ENCODE results near the gene PAXIP1.
"Not testable (repeated sequence)": the region's sequence is repeated elsewhere in the genome, so short reads cannot be mapped to it uniquely, and the experiment has no call there.

The PAXIP1 gene

GRCh38 chr7:154927624-154928125 is 75.2 kb downstream of the PAXIP1 start:
- Histone ChIP-seq H3K27ac (ENCODE audit: low read depth, low read length) (peak overlapping the region; percentile 72), H3K9me3 (ENCODE audit: control insufficient read depth in 1 of 2, low read length in 2 of 2) (no peaks in the 10 kb centered on the region), H3K9ac (ENCODE audit: low read depth in 1 of 2, low read length in 2 of 2) (peak overlapping the region; percentile 52 to 66), H3K4me1 (ENCODE audit: control insufficient read depth in 1 of 2, insufficient read depth in 2 of 2, low read length in 2 of 2) (peaks cover 4 to 8% of the 10 kb centered on the region in 2 donors), H3K4me3 (ENCODE audit: low read depth in 1 of 2, low read length in 2 of 2) (peak overlapping the region; percentile 69 to 93), H3K36me3 (ENCODE audit: control insufficient read depth in 1 of 2, insufficient read depth in 2 of 2, low read length in 2 of 2) (no peaks in the 10 kb centered on the region), H3K27me3 (ENCODE audit: control insufficient read depth in 1 of 2, insufficient read depth in 2 of 2, low read length in 2 of 2) (no peaks in the 10 kb centered on the region)

- H3K9me3 ChIP-seq (ENCODE audit: control insufficient read depth in 1 of 2, low read length in 2 of 2); H3K27me3 ChIP-seq (ENCODE audit: control insufficient read depth in 1 of 2, insufficient read depth in 2 of 2, low read length in 2 of 2); H3K4me1 ChIP-seq (ENCODE audit: control insufficient read depth in 1 of 2, insufficient read depth in 2 of 2, low read length in 2 of 2); H3K27ac ChIP-seq (ENCODE audit: low read depth, low read length); H3K36me3 ChIP-seq (ENCODE audit: control insufficient read depth in 1 of 2, insufficient read depth in 2 of 2, low read length in 2 of 2); H3K9ac ChIP-seq (ENCODE audit: low read depth in 1 of 2, low read length in 2 of 2); H3K4me3 ChIP-seq (ENCODE audit: low read depth in 1 of 2, low read length in 2 of 2): not testable (repeated sequence)
Observed at GRCh38 chr7:154922472-154922871, 80.5 kb downstream of the PAXIP1 start.

GRCh38 chr7:154919344-154920225 is 83.3 kb downstream of the PAXIP1 start:
- Histone ChIP-seq H3K36me3 (ENCODE audit: control insufficient read depth in 1 of 2, insufficient read depth in 2 of 2, low read length in 2 of 2) (no peaks in the 10 kb centered on the region), H3K4me1 (ENCODE audit: control insufficient read depth in 1 of 2, insufficient read depth in 2 of 2, low read length in 2 of 2) (no peaks in the 10 kb centered on the region), H3K27ac (ENCODE audit: low read depth, low read length) (no peak overlapping the region), H3K9me3 (ENCODE audit: control insufficient read depth in 1 of 2, low read length in 2 of 2) (no peaks in the 10 kb centered on the region), H3K4me3 (ENCODE audit: low read depth in 1 of 2, low read length in 2 of 2) (no peak overlapping the region), H3K9ac (ENCODE audit: low read depth in 1 of 2, low read length in 2 of 2) (no peak overlapping the region), H3K27me3 (ENCODE audit: control insufficient read depth in 1 of 2, insufficient read depth in 2 of 2, low read length in 2 of 2) (peaks cover 12 to 16% of the 10 kb centered on the region in 2 donors)

DNA sequence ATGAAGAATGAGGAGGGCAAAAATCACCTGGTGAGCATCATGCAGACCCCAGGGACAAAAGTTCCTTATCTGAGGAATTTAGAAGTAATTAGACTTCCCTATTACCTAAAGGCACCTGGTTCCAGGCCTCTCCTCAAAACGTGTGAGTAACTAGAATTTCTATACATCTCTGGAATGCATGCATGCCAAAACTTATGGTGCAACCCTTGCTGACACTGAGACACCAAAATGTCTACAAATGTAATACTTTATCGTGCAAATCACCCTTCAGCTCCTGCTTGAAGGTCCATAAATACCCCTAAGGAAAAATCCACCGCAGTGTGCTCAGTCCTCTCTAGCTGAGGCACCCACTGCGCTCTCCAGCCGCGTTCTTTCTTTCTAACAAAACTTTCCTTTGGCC is 84.2 kb downstream of the PAXIP1 start:
- no peaks in the 10 kb centered on the region for H3K36me3 ChIP-seq (ENCODE audit: control insufficient read depth in 1 of 2, insufficient read depth in 2 of 2, low read length in 2 of 2)
- H3K4me3 ChIP-seq (ENCODE audit: low read depth in 1 of 2, low read length in 2 of 2) = no peak overlapping the region
- H3K27ac ChIP-seq (ENCODE audit: low read depth, low read length) = no peak overlapping the region
- no peak overlapping the region for H3K9ac ChIP-seq (ENCODE audit: low read depth in 1 of 2, low read length in 2 of 2)
- H3K9me3 ChIP-seq (ENCODE audit: control insufficient read depth in 1 of 2, low read length in 2 of 2) = no peaks in the 10 kb centered on the region
- peaks cover 4 to 8% of the 10 kb centered on the region in 2 donors for H3K4me1 ChIP-seq (ENCODE audit: control insufficient read depth in 1 of 2, insufficient read depth in 2 of 2, low read length in 2 of 2)
- peaks cover 18 to 24% of the 10 kb centered on the region in 2 donors for H3K27me3 ChIP-seq (ENCODE audit: control insufficient read depth in 1 of 2, insufficient read depth in 2 of 2, low read length in 2 of 2)

- no peak overlapping the region for H3K4me3 ChIP-seq (ENCODE audit: low read depth in 1 of 2, low read length in 2 of 2)
- no peaks in the 10 kb centered on the region for H3K9me3 ChIP-seq (ENCODE audit: control insufficient read depth in 1 of 2, low read length in 2 of 2)
- H3K36me3 ChIP-seq (ENCODE audit: control insufficient read depth in 1 of 2, insufficient read depth in 2 of 2, low read length in 2 of 2) = no peaks in the 10 kb centered on the region
- no peak overlapping the region for H3K27ac ChIP-seq (ENCODE audit: low read depth, low read length)
- no peak overlapping the region for H3K9ac ChIP-seq (ENCODE audit: low read depth in 1 of 2, low read length in 2 of 2)
- H3K27me3 ChIP-seq (ENCODE audit: control insufficient read depth in 1 of 2, insufficient read depth in 2 of 2, low read length in 2 of 2) = peaks cover 18 to 24% of the 10 kb centered on the region in 2 donors
- H3K4me1 ChIP-seq (ENCODE audit: control insufficient read depth in 1 of 2, insufficient read depth in 2 of 2, low read length in 2 of 2) = peaks cover 4 to 10% of the 10 kb centered on the region in 2 donors
Observed at GRCh38 chr7:154918266-154918665, 84.7 kb downstream of the PAXIP1 start.

DNA sequence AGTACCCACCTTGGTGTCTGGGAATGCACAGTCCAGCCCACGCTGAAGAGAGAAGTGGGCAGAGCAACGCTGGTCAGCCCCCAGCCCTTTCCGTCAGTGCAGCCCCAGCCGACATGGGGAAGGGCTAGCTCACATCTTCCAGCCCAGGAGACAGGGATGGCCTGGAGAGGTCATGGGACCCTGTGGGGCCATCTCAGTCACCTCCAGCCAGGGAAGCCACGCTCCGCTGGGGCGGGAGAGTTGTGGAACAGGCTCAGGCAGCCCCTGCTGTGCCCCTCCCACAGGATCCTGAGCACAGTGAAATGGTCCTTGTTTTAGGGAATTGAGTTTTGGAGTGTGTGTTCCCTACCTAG is 85.1 kb downstream of the PAXIP1 start:
- Histone ChIP-seq H3K27ac (ENCODE audit: low read depth, low read length) (no peak overlapping the region), H3K4me3 (ENCODE audit: low read depth in 1 of 2, low read length in 2 of 2) (no peak overlapping the region), H3K4me1 (ENCODE audit: control insufficient read depth in 1 of 2, insufficient read depth in 2 of 2, low read length in 2 of 2) (peaks cover 4 to 10% of the 10 kb centered on the region in 2 donors), H3K27me3 (ENCODE audit: control insufficient read depth in 1 of 2, insufficient read depth in 2 of 2, low read length in 2 of 2) (peaks cover 18 to 24% of the 10 kb centered on the region in 2 donors), H3K9me3 (ENCODE audit: control insufficient read depth in 1 of 2, low read length in 2 of 2) (no peaks in the 10 kb centered on the region), H3K9ac (ENCODE audit: low read depth in 1 of 2, low read length in 2 of 2) (no peak overlapping the region), H3K36me3 (ENCODE audit: control insufficient read depth in 1 of 2, insufficient read depth in 2 of 2, low read length in 2 of 2) (no peaks in the 10 kb centered on the region)

DNA sequence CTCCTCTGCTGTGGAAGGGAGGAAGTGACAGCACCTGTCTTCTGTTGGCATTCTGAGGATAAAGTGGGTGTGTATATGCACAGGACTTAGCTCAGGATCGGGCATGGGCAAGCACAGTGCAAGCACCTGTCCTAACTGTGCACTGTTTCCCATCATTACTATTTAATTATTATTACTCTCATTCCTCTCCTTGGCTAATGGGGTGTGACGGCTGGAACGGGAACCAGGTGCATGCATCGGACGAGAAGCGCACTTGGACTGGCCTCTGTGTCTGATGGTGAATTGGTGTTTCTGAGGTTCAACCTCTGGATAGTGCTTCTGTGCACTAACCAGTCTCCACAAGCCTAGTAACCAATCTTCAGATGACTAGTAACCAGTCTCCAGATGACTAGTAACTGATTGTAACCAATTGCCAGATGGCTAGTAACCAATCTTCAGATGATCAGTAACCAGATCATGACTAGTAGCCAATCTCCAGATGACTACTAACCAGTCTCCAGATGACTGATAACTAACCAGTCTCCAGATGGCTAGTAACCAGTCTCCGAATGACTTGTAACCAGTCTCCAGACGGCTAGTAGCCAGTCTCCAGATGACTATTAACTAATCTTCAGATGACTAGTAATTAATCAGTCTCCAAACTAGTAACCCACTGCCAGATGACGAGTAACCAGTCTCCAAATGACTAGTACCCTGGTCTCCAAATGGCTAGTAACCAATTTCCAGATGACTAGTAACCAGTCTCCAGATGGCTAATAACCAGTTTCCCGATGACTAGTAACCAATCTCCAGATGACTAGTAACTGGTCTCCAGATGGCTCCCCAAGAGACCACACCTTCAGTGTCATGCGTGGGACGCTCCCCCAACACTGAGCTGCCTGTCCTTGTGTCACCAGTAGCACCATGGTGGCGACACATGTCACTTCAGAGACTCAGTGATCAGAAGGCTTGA is 85.8 kb downstream of the PAXIP1 start:
- H3K9me3 ChIP-seq (ENCODE audit: control insufficient read depth in 1 of 2, low read length in 2 of 2) = no peaks in the 10 kb centered on the region
- no peak overlapping the region for H3K9ac ChIP-seq (ENCODE audit: low read depth in 1 of 2, low read length in 2 of 2)
- peaks cover 4 to 10% of the 10 kb centered on the region in 2 donors for H3K4me1 ChIP-seq (ENCODE audit: control insufficient read depth in 1 of 2, insufficient read depth in 2 of 2, low read length in 2 of 2)
- H3K4me3 ChIP-seq (ENCODE audit: low read depth in 1 of 2, low read length in 2 of 2) = no peak overlapping the region
- H3K27me3 ChIP-seq (ENCODE audit: control insufficient read depth in 1 of 2, insufficient read depth in 2 of 2, low read length in 2 of 2) = peaks cover 18 to 24% of the 10 kb centered on the region in 2 donors
- H3K36me3 ChIP-seq (ENCODE audit: control insufficient read depth in 1 of 2, insufficient read depth in 2 of 2, low read length in 2 of 2) = no peaks in the 10 kb centered on the region
- H3K27ac ChIP-seq (ENCODE audit: low read depth, low read length) = no peak overlapping the region

- Histone ChIP-seq H3K4me3 (ENCODE audit: low read depth in 1 of 2, low read length in 2 of 2) (no peak overlapping the region), H3K27me3 (ENCODE audit: control insufficient read depth in 1 of 2, insufficient read depth in 2 of 2, low read length in 2 of 2) (peaks cover 18 to 24% of the 10 kb centered on the region in 2 donors), H3K4me1 (ENCODE audit: control insufficient read depth in 1 of 2, insufficient read depth in 2 of 2, low read length in 2 of 2) (peaks cover 4 to 10% of the 10 kb centered on the region in 2 donors), H3K9ac (ENCODE audit: low read depth in 1 of 2, low read length in 2 of 2) (no peak overlapping the region), H3K9me3 (ENCODE audit: control insufficient read depth in 1 of 2, low read length in 2 of 2) (peaks cover under 1 to 1% of the 10 kb centered on the region in 2 donors), H3K36me3 (ENCODE audit: control insufficient read depth in 1 of 2, insufficient read depth in 2 of 2, low read length in 2 of 2) (no peaks in the 10 kb centered on the region), H3K27ac (ENCODE audit: low read depth, low read length) (no peak overlapping the region)
Observed at GRCh38 chr7:154916381-154916780, 86.5 kb downstream of the PAXIP1 start.

DNA sequence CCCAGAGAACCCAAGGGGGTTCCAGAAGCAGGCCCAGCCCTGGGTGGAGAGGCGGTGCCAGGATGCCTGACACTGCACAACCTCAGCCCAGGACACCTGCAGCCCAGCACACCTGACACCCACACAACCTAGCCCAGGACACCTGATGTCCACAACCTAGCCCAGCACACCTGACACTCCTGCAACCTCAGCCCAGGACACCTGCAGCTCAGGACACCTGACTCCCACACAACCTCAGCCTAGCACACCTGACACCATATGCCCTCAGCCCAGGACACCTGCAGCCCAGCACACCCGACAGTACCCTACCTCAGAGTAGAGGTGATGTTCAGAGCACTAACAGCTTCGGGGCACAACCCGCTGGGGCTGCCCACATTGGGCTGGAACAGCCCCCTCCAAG is 87.3 kb downstream of the PAXIP1 start:
- no peak overlapping the region for H3K4me3 ChIP-seq (ENCODE audit: low read depth in 1 of 2, low read length in 2 of 2)
- no peaks in the 10 kb centered on the region for H3K36me3 ChIP-seq (ENCODE audit: control insufficient read depth in 1 of 2, insufficient read depth in 2 of 2, low read length in 2 of 2)
- H3K9ac ChIP-seq (ENCODE audit: low read depth in 1 of 2, low read length in 2 of 2) = no peak overlapping the region
- peaks cover 4 to 10% of the 10 kb centered on the region in 2 donors for H3K4me1 ChIP-seq (ENCODE audit: control insufficient read depth in 1 of 2, insufficient read depth in 2 of 2, low read length in 2 of 2)
- H3K9me3 ChIP-seq (ENCODE audit: control insufficient read depth in 1 of 2, low read length in 2 of 2) = peaks cover 5 to 7% of the 10 kb centered on the region in 2 donors
- H3K27me3 ChIP-seq (ENCODE audit: control insufficient read depth in 1 of 2, insufficient read depth in 2 of 2, low read length in 2 of 2) = peaks cover 18 to 24% of the 10 kb centered on the region in 2 donors
- H3K27ac ChIP-seq (ENCODE audit: low read depth, low read length) = no peak overlapping the region

DNA sequence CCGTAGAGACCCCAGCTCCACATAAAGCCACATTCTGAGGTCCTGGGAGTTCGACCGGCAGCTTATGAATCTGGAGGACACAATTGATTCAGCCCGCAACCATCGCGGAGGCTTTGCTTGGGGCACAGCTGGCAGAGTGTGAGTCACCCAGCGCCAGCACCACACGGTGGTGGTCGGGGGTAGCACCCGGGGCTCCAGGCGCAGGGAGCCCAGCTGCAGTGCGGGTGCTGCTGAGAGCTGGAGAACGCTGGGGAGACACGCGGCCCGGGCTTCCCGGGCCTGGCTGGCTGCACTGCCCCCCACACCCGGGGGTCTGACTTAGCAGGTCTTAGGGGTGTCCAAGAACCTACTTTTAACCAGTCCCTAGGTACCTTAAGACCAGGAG is 87.9 kb downstream of the PAXIP1 start:
- H3K27me3 ChIP-seq (ENCODE audit: control insufficient read depth in 1 of 2, insufficient read depth in 2 of 2, low read length in 2 of 2) = peaks cover 18 to 24% of the 10 kb centered on the region in 2 donors
- no peak overlapping the region for H3K27ac ChIP-seq (ENCODE audit: low read depth, low read length)
- H3K36me3 ChIP-seq (ENCODE audit: control insufficient read depth in 1 of 2, insufficient read depth in 2 of 2, low read length in 2 of 2) = no peaks in the 10 kb centered on the region
- no peak overlapping the region for H3K4me3 ChIP-seq (ENCODE audit: low read depth in 1 of 2, low read length in 2 of 2)
- H3K4me1 ChIP-seq (ENCODE audit: control insufficient read depth in 1 of 2, insufficient read depth in 2 of 2, low read length in 2 of 2) = peaks cover 4 to 10% of the 10 kb centered on the region in 2 donors
- no peak overlapping the region for H3K9ac ChIP-seq (ENCODE audit: low read depth in 1 of 2, low read length in 2 of 2)
- peaks cover 5 to 7% of the 10 kb centered on the region in 2 donors for H3K9me3 ChIP-seq (ENCODE audit: control insufficient read depth in 1 of 2, low read length in 2 of 2)

All from duodenal mucosa (tissue), 2 donors.